Liver (tissue), 10 donors: Measurements from ENCODE around the gene ETFDH. TPM values are rescaled to one million over a fixed set of nuclear protein-coding genes. Genes with fewer than 3 reads are reported as not detected.

Experiments
- DNase-seq: peaks from one replicate; pipeline ENCODE4 v3.0.0-alpha.2; 2017; ENCODE audit warnings: low spot score
- H3K27ac ChIP-seq, 2 donors: one replicate each; pipeline ENCODE4 v1.7.0; 2013; ENCODE audit warnings: inconsistent platforms in 2 of 2, low read length in 2 of 2, control low read depth in 1 of 2, low read depth in 1 of 2, mild to moderate bottlenecking in 1 of 2
- H3K27me3 ChIP-seq, 4 donors: one replicate each; pipeline versions ENCODE4 v1.6.1 to v1.7.0; 2013; ENCODE audit warnings: low read length in 3 of 4, inconsistent platforms in 1 of 4, mild to moderate bottlenecking in 1 of 4, moderate library complexity in 1 of 4; ENCODE audit not compliant: control insufficient read depth in 4 of 4, insufficient read depth in 4 of 4
- H3K36me3 ChIP-seq, 4 donors: one replicate each; pipeline versions ENCODE4 v1.6.1 to v1.7.0; 2013; ENCODE audit warnings: low read length in 3 of 4, mild to moderate bottlenecking in 3 of 4, low read depth in 1 of 4, moderate library complexity in 1 of 4; ENCODE audit not compliant: control insufficient read depth in 4 of 4, insufficient read depth in 3 of 4
- H3K4me1 ChIP-seq, 4 donors: one replicate each; pipeline versions ENCODE4 v1.6.1 to v1.7.0; 2013; ENCODE audit warnings: low read length in 3 of 4, mild to moderate bottlenecking in 3 of 4, moderate library complexity in 1 of 4; ENCODE audit not compliant: control insufficient read depth in 4 of 4, insufficient read depth in 4 of 4
- H3K4me3 ChIP-seq, 3 donors: one replicate each; pipeline versions ENCODE4 v1.6.1 to v1.7.0; 2013; ENCODE audit warnings: low read length in 3 of 3, control low read depth in 1 of 3, low read depth in 1 of 3, mild to moderate bottlenecking in 1 of 3
- H3K9ac ChIP-seq, 2 donors: one replicate each; pipeline ENCODE4 v1.7.0; 2013; ENCODE audit warnings: low read length in 2 of 2, mild to moderate bottlenecking in 2 of 2, moderate library complexity in 2 of 2, control low read depth in 1 of 2, low read depth in 1 of 2
- H3K9me3 ChIP-seq, 4 donors: one replicate each; pipeline versions ENCODE4 v1.6.1 to v1.7.0; 2013; ENCODE audit warnings: low read length in 3 of 4; ENCODE audit not compliant: control insufficient read depth in 4 of 4
- CTCF ChIP-seq: fragments of 150-350 bp; IDR thresholded peaks from 2 replicates; pipeline ENCODE4 v1.5.1; 2017; ENCODE audit warnings: improper control_type of control experiment, low read depth, low read length; ENCODE audit not compliant: missing input control
- EGR1 ChIP-seq, 2 donors: IDR thresholded peaks; 2 replicates each; pipeline ENCODE4 v1.6.1; 2016 to 2018; ENCODE audit warnings: antibody characterized with exemption in 2 of 2, low read depth in 2 of 2
- FOXA1 ChIP-seq: IDR thresholded peaks from 2 replicates; pipeline ENCODE4 v1.6.1; 2016; ENCODE audit warnings: antibody characterized with exemption
- GABPA ChIP-seq, 2 donors: IDR thresholded peaks in 1 of 2; conservative IDR thresholded peaks in 1 of 2; 2 replicates each; pipeline ENCODE4 v1.6.1; 2016; ENCODE audit warnings: antibody characterized with exemption in 2 of 2, mild to moderate bottlenecking in 1 of 2, moderate library complexity in 1 of 2
- HNF4G ChIP-seq: IDR thresholded peaks from 2 replicates; pipeline ENCODE4 v1.6.1; 2016; ENCODE audit warnings: antibody characterized with exemption
- MAX ChIP-seq: IDR thresholded peaks from 2 replicates; pipeline ENCODE4 v1.6.1; 2016; ENCODE audit warnings: antibody characterized with exemption
- RAD21 ChIP-seq, 2 donors: IDR thresholded peaks; 2 replicates each; pipeline ENCODE4 v1.6.1; 2016; ENCODE audit warnings: antibody characterized with exemption in 2 of 2, mild to moderate bottlenecking in 2 of 2
- REST ChIP-seq: IDR thresholded peaks from 2 replicates; pipeline ENCODE4 v1.6.1; 2016; ENCODE audit warnings: antibody characterized with exemption, mild to moderate bottlenecking
- TAF1 ChIP-seq: conservative IDR thresholded peaks from 2 replicates; pipeline ENCODE4 v1.6.1; 2016; ENCODE audit warnings: antibody characterized with exemption, mild to moderate bottlenecking
- YY1 ChIP-seq: IDR thresholded peaks from 2 replicates; pipeline ENCODE4 v1.6.1; 2016; ENCODE audit warnings: antibody characterized with exemption, mild to moderate bottlenecking
- WGBS: extraction: QIAGEN DNeasy Blood & Tissue Kit; methylation state at CpG from one replicate; pipeline ENCODE4 v1.1.7; 2013; 5-methylcytosine and 5-hydroxymethylcytosine counted together
- polyA plus RNA-seq, 2 donors: library from polyadenylated mRNA; stranded (reverse) in 1 of 2; unstranded in 1 of 2; fragments of 200-250 nt in 1 of 2; fragments of >200 nt in 1 of 2; fragmentation: Nextera tagmentation in 1 of 2; extraction: Ambion mirVana in 1 of 2; gene quantifications; one replicate each; pipeline versions ENCODE4 v1.2.1 to v1.2.3, GENCODE V29; 2013 to 2015
- small RNA-seq: library from RNA; depleted of rRNA; stranded (forward); fragments of <200 nt; gene quantifications from one replicate; pipeline ENCODE3, GENCODE V24; 2014
- total RNA-seq, 2 donors: library from RNA; depleted of rRNA; stranded (reverse); fragments of >200 nt; gene quantifications; one replicate each; pipeline ENCODE4 v1.2.3, GENCODE V29; 2014
- donor health status: healthy.
- donor health status: healthy.
- donor health status: healthy.
- donor health status: healthy.
- donor health status: healthy.

ETFDH gene
- total and polyA plus RNA-seq, 4 donors: 40.7 to 151 (median 117) TPM

- 72% methylated on average over 4 of the region's 4 CpGs for WGBS
- Histone ChIP-seq H3K27ac (no peak overlapping the region), H3K4me3 (no peak overlapping the region), H3K4me1 (peaks cover 0 to 2% (median 0%) of the 10 kb centered on the region in 4 donors), H3K9ac (no peak overlapping the region), H3K27me3 (no peaks in the 10 kb centered on the region), H3K9me3 (no peaks in the 10 kb centered on the region), H3K36me3 (no peaks in the 10 kb centered on the region)
- no peak for TF ChIP-seq EGR1 (IDR thresholded peaks at IDR 0.05; ENCODE audit: low read depth in 2 of 2)
- TF ChIP-seq REST: no peak
- TF ChIP-seq RAD21 (IDR thresholded peaks at IDR 0.05): no peak
- no peak for TF ChIP-seq HNF4G
- no peak for TF ChIP-seq CTCF
- TF ChIP-seq TAF1: no peak
- no peak for TF ChIP-seq YY1
- no peak for TF ChIP-seq GABPA (IDR thresholded peaks at IDR 0.05 in 1 of 2, conservative IDR thresholded peaks at IDR 0.05 in 1 of 2)
- no peak for TF ChIP-seq FOXA1
- no peak for DNase-seq
These were observed 86.0 kb downstream of the ETFDH start for GRCh38 chr4:158758142-158758541.

- TF ChIP-seq GABPA (IDR thresholded peaks at IDR 0.05 in 1 of 2, conservative IDR thresholded peaks at IDR 0.05 in 1 of 2) (no peak), MAX (no peak)
- Histone ChIP-seq H3K36me3 (no peaks in the 10 kb centered on the region), H3K4me1 (peaks cover 0 to 2% (median 0%) of the 10 kb centered on the region in 4 donors), H3K27ac (no peak overlapping the region), H3K27me3 (no peaks in the 10 kb centered on the region), H3K4me3 (no peak overlapping the region), H3K9ac (no peak overlapping the region), H3K9me3 (no peaks in the 10 kb centered on the region)
- WGBS: 59% methylated on average over 4 of the region's 4 CpGs
- no peak for DNase-seq
These were observed 86.6 kb downstream of the ETFDH start for GRCh38 chr4:158758703-158759102.

Small RNA genes lying within 50 kb of the gene (small RNA-seq; reads per million reads assigned to genes)
- not detected for gene RF00012

Other genes starting within 250 kb of the ETFDH start
- gene RXFP1, start 150.4 kb upstream of the ETFDH start, total RNA-seq: 1 to 10 TPM in 1 of 2 donors, under 1 TPM in 1; 0.42 to 1.5 TPM
- gene RXFP1, start 150.4 kb upstream of the ETFDH start, polyA plus RNA-seq: 1 to 10 TPM in 1 of 2 donors, under 1 TPM in 1; 0.24 to 1.2 TPM
- gene C4orf46, start 409 bp upstream of the ETFDH start, total RNA-seq: 1 to 10 TPM; 1.8 to 6.7 TPM
- gene C4orf46, start 409 bp upstream of the ETFDH start, polyA plus RNA-seq: under 1 TPM; 0.40 to 0.92 TPM
- gene PPID, start 51.1 kb downstream of the ETFDH start, total RNA-seq: 10 to 100 TPM; 14.8 to 16.7 TPM
- 10 to 100 TPM; 15.1 to 53.6 TPM for gene PPID, start 51.1 kb downstream of the ETFDH start, polyA plus RNA-seq
- gene FNIP2, start 96.7 kb downstream of the ETFDH start, total RNA-seq: 10 to 100 TPM; 36.7 to 88.7 TPM
- 10 to 100 TPM in 1 of 2 donors, 1 to 10 TPM in 1; 8.8 to 10.3 TPM for gene FNIP2, start 96.7 kb downstream of the ETFDH start, polyA plus RNA-seq